WI38 (cell line): Measurements from ENCODE around the gene SPDYE4.

Experiments used
- H3K4me3 ChIP-seq: 2 replicates; pipeline ENCODE4 v1.5.1; 2011; ENCODE audit warnings: low read depth, mild to moderate bottlenecking, control low read depth, low read length
- TF ChIP-seq, protein P1 (sequence below): IDR thresholded peaks from 2 replicates; pipeline ENCODE4 v1.5.1; 2012; ENCODE audit warnings: low read depth, mild to moderate bottlenecking, control low read depth, low read length

Gene SPDYE4

DNA sequence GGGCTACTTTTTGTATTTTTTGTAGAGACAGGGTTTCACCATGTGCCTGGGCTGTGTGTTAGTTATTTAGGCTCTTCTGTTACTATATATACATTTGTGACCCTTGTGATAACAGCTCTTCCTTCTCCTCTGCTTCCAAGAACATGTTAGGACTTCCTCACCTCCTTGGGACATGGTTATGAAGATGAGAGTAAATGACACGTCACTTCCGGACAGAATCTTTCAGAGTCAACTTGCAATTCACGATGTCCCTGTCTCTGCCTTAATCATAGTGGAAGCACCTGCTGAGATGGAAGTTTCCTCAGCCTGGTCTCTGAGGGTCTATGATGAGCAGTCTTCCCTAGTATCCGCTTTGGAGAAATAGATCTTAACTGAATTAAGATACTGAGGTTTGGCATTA lies 56.6 kb downstream of the SPDYE4 start:
- no peak overlapping the region for H3K4me3 ChIP-seq
- TF ChIP-seq, protein P1, sequence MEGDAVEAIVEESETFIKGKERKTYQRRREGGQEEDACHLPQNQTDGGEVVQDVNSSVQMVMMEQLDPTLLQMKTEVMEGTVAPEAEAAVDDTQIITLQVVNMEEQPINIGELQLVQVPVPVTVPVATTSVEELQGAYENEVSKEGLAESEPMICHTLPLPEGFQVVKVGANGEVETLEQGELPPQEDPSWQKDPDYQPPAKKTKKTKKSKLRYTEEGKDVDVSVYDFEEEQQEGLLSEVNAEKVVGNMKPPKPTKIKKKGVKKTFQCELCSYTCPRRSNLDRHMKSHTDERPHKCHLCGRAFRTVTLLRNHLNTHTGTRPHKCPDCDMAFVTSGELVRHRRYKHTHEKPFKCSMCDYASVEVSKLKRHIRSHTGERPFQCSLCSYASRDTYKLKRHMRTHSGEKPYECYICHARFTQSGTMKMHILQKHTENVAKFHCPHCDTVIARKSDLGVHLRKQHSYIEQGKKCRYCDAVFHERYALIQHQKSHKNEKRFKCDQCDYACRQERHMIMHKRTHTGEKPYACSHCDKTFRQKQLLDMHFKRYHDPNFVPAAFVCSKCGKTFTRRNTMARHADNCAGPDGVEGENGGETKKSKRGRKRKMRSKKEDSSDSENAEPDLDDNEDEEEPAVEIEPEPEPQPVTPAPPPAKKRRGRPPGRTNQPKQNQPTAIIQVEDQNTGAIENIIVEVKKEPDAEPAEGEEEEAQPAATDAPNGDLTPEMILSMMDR: no peak

DNA sequence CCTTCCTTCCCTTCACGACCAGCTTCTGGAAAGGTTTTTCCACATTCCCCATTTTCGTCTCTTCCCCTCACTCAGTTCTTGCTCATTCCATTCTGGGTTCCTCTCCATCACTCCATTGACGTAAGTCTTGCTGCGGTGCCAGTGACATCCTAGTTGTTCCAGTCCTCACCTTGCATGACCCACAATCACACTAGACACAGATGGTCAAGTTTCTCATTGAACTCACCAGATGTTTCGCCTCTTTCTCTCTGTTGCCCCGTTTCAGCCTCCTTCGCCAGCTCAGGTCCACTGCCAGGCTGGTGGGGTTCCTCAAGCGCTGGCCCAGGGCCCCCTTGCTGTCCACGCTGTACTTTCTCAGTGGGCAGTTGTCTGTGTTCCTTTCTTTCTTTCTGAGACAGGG lies 57.1 kb downstream of the SPDYE4 start:
- TF ChIP-seq, protein P1: no peak
- H3K4me3 ChIP-seq: no peak overlapping the region
